ENCODE data around the gene COL5A3. TPM values are rescaled to one million over a fixed set of nuclear protein-coding genes. Genes with fewer than 3 reads are reported as not detected.
"Not testable (repeated sequence)": the region's sequence is repeated elsewhere in the genome, so short reads cannot be mapped to it uniquely, and the experiment has no call there.

The COL5A3 gene
- not detected in 2 replicates for total RNA-seq (2014; rRNA removed; shearing (Covaris generic))

- DNase-seq (ENCODE audit: low spot score) = no peak
Observed at GRCh38 chr19:10010247-10010691, at the start of gene COL5A3. Gene COL5A3, minus strand, starts transcription at chr19:10010504. Its CDS starts 119 bp downstream, at chr19:10010385.

GRCh38 chr19:10052602-10053360 lies 42.5 kb upstream of the COL5A3 start:
- no peak for DNase-seq (ENCODE audit: low spot score)

- no peak for DNase-seq (ENCODE audit: low spot score)
Observed at GRCh38 chr19:10049626-10050025, 39.3 kb upstream of the COL5A3 start.

- DNase-seq (ENCODE audit: low spot score) = peak; percentile 24
Observed at GRCh38 chr19:10045371-10045770, 35.1 kb upstream of the COL5A3 start.

GRCh38 chr19:10044390-10044789 lies 34.1 kb upstream of the COL5A3 start:
- peak; percentile 19 for DNase-seq (ENCODE audit: low spot score)

- no peak for DNase-seq (ENCODE audit: low spot score)
Observed at GRCh38 chr19:10043286-10043927, 33.1 kb upstream of the COL5A3 start.

GRCh38 chr19:10037809-10038208 lies 27.5 kb upstream of the COL5A3 start:
- peak; percentile 67 for DNase-seq (ENCODE audit: low spot score)

- DNase-seq (ENCODE audit: low spot score) = peak; percentile 66
Observed at GRCh38 chr19:10037367-10037766, 27.1 kb upstream of the COL5A3 start.

- DNase-seq (ENCODE audit: low spot score) = peak; percentile 71
Observed at GRCh38 chr19:10036601-10037071, 26.3 kb upstream of the COL5A3 start.

- no peak for DNase-seq (ENCODE audit: low spot score)
Observed at GRCh38 chr19:10033614-10034013, 23.3 kb upstream of the COL5A3 start.

GRCh38 chr19:10027158-10027997 lies 17.1 kb upstream of the COL5A3 start:
- peak; percentile 90 for DNase-seq (ENCODE audit: low spot score)

- no peak for DNase-seq (ENCODE audit: low spot score)
Observed at GRCh38 chr19:10026744-10027143, 16.4 kb upstream of the COL5A3 start.

- not testable (repeated sequence) for DNase-seq (ENCODE audit: low spot score)
Observed at GRCh38 chr19:10023096-10023495, 12.8 kb upstream of the COL5A3 start.

GRCh38 chr19:10021863-10022262 lies 11.6 kb upstream of the COL5A3 start:
- DNase-seq (ENCODE audit: low spot score) = no peak

- DNase-seq (ENCODE audit: low spot score) = no peak
Observed at GRCh38 chr19:10021446-10021845, 11.1 kb upstream of the COL5A3 start.

GRCh38 chr19:10020851-10021250 lies 10.5 kb upstream of the COL5A3 start:
- no peak for DNase-seq (ENCODE audit: low spot score)

GRCh38 chr19:10019246-10019645 lies 8.9 kb upstream of the COL5A3 start:
- DNase-seq (ENCODE audit: low spot score) = no peak

GRCh38 chr19:10018786-10019185 lies 8.5 kb upstream of the COL5A3 start:
- no peak for DNase-seq (ENCODE audit: low spot score)

GRCh38 chr19:10018263-10018662 lies 8.0 kb upstream of the COL5A3 start:
- DNase-seq (ENCODE audit: low spot score) = no peak

- no peak for DNase-seq (ENCODE audit: low spot score)
Observed at GRCh38 chr19:10013834-10014618, 3.7 kb upstream of the COL5A3 start.

- no peak for DNase-seq (ENCODE audit: low spot score)
Observed at GRCh38 chr19:10013316-10013715, 3.0 kb upstream of the COL5A3 start, which contains the start of gene RDH8. Gene RDH8, plus strand, starts transcription at chr19:10013483. Its CDS starts 15 bp downstream, at chr19:10013498.
